ENCODE data around the gene RHBDD1. TPM values are rescaled to one million over a fixed set of nuclear protein-coding genes. Genes with fewer than 3 reads are reported as not detected.

RHBDD1 gene
- total and polyA plus RNA-seq, 4 donors = 8.5 to 45.8 (median 16.1) TPM

GRCh38 chr2:226831266-226831665, 4.6 kb upstream of the RHBDD1 start:
- no peak overlapping the region for H3K4me3 ChIP-seq (ENCODE audit: low read depth in 1 of 3, low read length in 3 of 3)
- no peak overlapping the region for H3K27ac ChIP-seq (ENCODE audit: low read depth in 1 of 2, low read length in 2 of 2)
- no peaks in the 10 kb centered on the region for H3K36me3 ChIP-seq (ENCODE audit: control insufficient read depth in 4 of 4, insufficient read depth in 3 of 4, low read depth in 1 of 4, low read length in 3 of 4)
- H3K9me3 ChIP-seq (ENCODE audit: control insufficient read depth in 4 of 4, low read length in 3 of 4) = no peaks in the 10 kb centered on the region
- 96% methylated on average over 4 of the region's 4 CpGs for WGBS
- H3K4me1 ChIP-seq (ENCODE audit: control insufficient read depth in 4 of 4, insufficient read depth in 4 of 4, low read length in 3 of 4) = peaks cover 0 to 8% (median 1%) of the 10 kb centered on the region in 4 donors
- no peak overlapping the region for H3K9ac ChIP-seq (ENCODE audit: low read depth in 1 of 2, low read length in 2 of 2)
- no peak for DNase-seq (ENCODE audit: low spot score)
- H3K27me3 ChIP-seq (ENCODE audit: control insufficient read depth in 4 of 4, insufficient read depth in 4 of 4, low read length in 3 of 4) = no peaks in the 10 kb centered on the region
- no peak for TF ChIP-seq ATF3 (IDR thresholded peaks at IDR 0.05)
- TF ChIP-seq ZBTB33 (IDR thresholded peaks at IDR 0.05) = no peak
- no peak for TF ChIP-seq TAF1 (conservative IDR thresholded peaks at IDR 0.05)
- TF ChIP-seq MAX (IDR thresholded peaks at IDR 0.05) = no peak
- TF ChIP-seq JUND (IDR thresholded peaks at IDR 0.05) = no peak
- TF ChIP-seq REST (IDR thresholded peaks at IDR 0.05) = no peak
- no peak for TF ChIP-seq RXRA (IDR thresholded peaks at IDR 0.05)
- no peak for TF ChIP-seq CTCF (IDR thresholded peaks at IDR 0.05; ENCODE audit: low read depth, low read length, missing input control)
- TF ChIP-seq HNF4G (IDR thresholded peaks at IDR 0.05) = no peak
- TF ChIP-seq FOXA2 (IDR thresholded peaks at IDR 0.05) = no peak
- no peak for TF ChIP-seq SP1 (IDR thresholded peaks at IDR 0.05)
- no peak for TF ChIP-seq NR2F2 (IDR thresholded peaks at IDR 0.05)
- no peak for TF ChIP-seq EGR1 (IDR thresholded peaks at IDR 0.05; ENCODE audit: low read depth in 2 of 2)

- no peaks in the 10 kb centered on the region for H3K36me3 ChIP-seq (ENCODE audit: control insufficient read depth in 4 of 4, insufficient read depth in 3 of 4, low read depth in 1 of 4, low read length in 3 of 4)
- no peak for DNase-seq (ENCODE audit: low spot score)
- H3K27ac ChIP-seq (ENCODE audit: low read depth in 1 of 2, low read length in 2 of 2) = no peak overlapping the region
- no peak overlapping the region for H3K4me3 ChIP-seq (ENCODE audit: low read depth in 1 of 3, low read length in 3 of 3)
- H3K4me1 ChIP-seq (ENCODE audit: control insufficient read depth in 4 of 4, insufficient read depth in 4 of 4, low read length in 3 of 4) = peaks cover 0 to 11% (median 6%) of the 10 kb centered on the region in 4 donors
- WGBS = 97% methylated on average over 1 of the region's 1 CpG
- H3K9ac ChIP-seq (ENCODE audit: low read depth in 1 of 2, low read length in 2 of 2) = no peak overlapping the region
- TF ChIP-seq CTCF (IDR thresholded peaks at IDR 0.05; ENCODE audit: low read depth, low read length, missing input control) (no peak), YY1 (IDR thresholded peaks at IDR 0.05) (no peak), JUND (IDR thresholded peaks at IDR 0.05) (no peak), NR2F2 (IDR thresholded peaks at IDR 0.05) (no peak), FOXA2 (IDR thresholded peaks at IDR 0.05) (no peak), GABPA (IDR thresholded peaks at IDR 0.05 in 1 of 2, conservative IDR thresholded peaks at IDR 0.05 in 1 of 2) (no peak), MAX (IDR thresholded peaks at IDR 0.05) (no peak), ZBTB33 (IDR thresholded peaks at IDR 0.05) (no peak), HNF4A (conservative IDR thresholded peaks at IDR 0.05) (no peak), HNF4G (IDR thresholded peaks at IDR 0.05) (no peak)
- H3K9me3 ChIP-seq (ENCODE audit: control insufficient read depth in 4 of 4, low read length in 3 of 4) = no peaks in the 10 kb centered on the region
- no peaks in the 10 kb centered on the region for H3K27me3 ChIP-seq (ENCODE audit: control insufficient read depth in 4 of 4, insufficient read depth in 4 of 4, low read length in 3 of 4)
These were observed 3.8 kb upstream of the RHBDD1 start for GRCh38 chr2:226832061-226832460.

Measured in liver (tissue), 9 donors.